Kidney (tissue), 14 donors: ENCODE data around the gene APBA1. TPM values are rescaled to one million over a fixed set of nuclear protein-coding genes. Genes with fewer than 3 reads are reported as not detected.

Source experiments
- DNase-seq, 5 donors: peaks; one replicate each; pipeline ENCODE4 v3.0.0-alpha.2; 2013 to 2020
- FAIRE-seq: peaks from 2 replicates; lab custom pipeline; 2012; peaks lifted over from hg19 to GRCh38; lab: Jason Lieb, UNC
- H3K27ac ChIP-seq, 2 donors: one replicate each; pipeline ENCODE4 v1.7.0; 2013; ENCODE audit warnings: low read depth in 2 of 2, low read length in 2 of 2, inconsistent platforms in 1 of 2
- H3K27me3 ChIP-seq: one replicate; pipeline ENCODE4 v1.7.1; 2013; ENCODE audit warnings: low read length, inconsistent platforms; ENCODE audit not compliant: control insufficient read depth, insufficient read depth
- H3K36me3 ChIP-seq, 3 donors: one replicate each; pipeline versions ENCODE4 v1.7.0 to v1.7.1; 2013; ENCODE audit warnings: low read length in 3 of 3, control low read depth in 1 of 3, inconsistent platforms in 1 of 3; ENCODE audit not compliant: insufficient read depth in 3 of 3, control insufficient read depth in 2 of 3
- H3K4me1 ChIP-seq, 3 donors: one replicate each; pipeline versions ENCODE4 v1.7.0 to v1.7.1; 2013; ENCODE audit warnings: low read length in 3 of 3, inconsistent platforms in 1 of 3, low read depth in 1 of 3; ENCODE audit not compliant: control insufficient read depth in 2 of 3, insufficient read depth in 2 of 3
- H3K4me3 ChIP-seq, 3 donors: one replicate each; pipeline versions ENCODE4 v1.7.0 to v1.8.1; 2013; ENCODE audit warnings: low read length in 3 of 3, control low read depth in 1 of 3, inconsistent platforms in 1 of 3
- H3K9ac ChIP-seq, 3 donors: one replicate each; pipeline versions ENCODE4 v1.7.0 to v1.7.1; 2013; ENCODE audit warnings: low read length in 3 of 3, control low read depth in 1 of 3, inconsistent platforms in 1 of 3
- H3K9me3 ChIP-seq, 3 donors: one replicate each; pipeline versions ENCODE4 v1.7.0 to v1.7.1; 2013; ENCODE audit warnings: low read length in 3 of 3, control low read depth in 1 of 3, inconsistent platforms in 1 of 3; ENCODE audit not compliant: control insufficient read depth in 2 of 3, insufficient read depth in 1 of 3
- CTCF ChIP-seq: IDR thresholded peaks from 3 replicates; pipeline ENCODE4 v1.5.1; 2012; ENCODE audit warnings: mild to moderate bottlenecking, moderate library complexity, borderline replicate concordance; ENCODE audit not compliant: insufficient read depth; ENCODE audit errors: extremely low read depth
- intact Hi-C: fragments of 100-400 bp; cut with DNase I; formaldehyde crosslinking; loops from one replicate; pipeline ENCODE4 v1.11.1; 2022
- polyA plus RNA-seq: library from polyadenylated mRNA; stranded (reverse); fragments of 350-450 nt; fragmentation: Illumina TruSeq; extraction: RNeasy Lipid Tissue Mini Kit (QIAGEN cat#74804); gene quantifications from one replicate; pipeline ENCODE4 v1.2.3, GENCODE V29; 2014; ENCODE audit warnings: low read depth, low replicate concordance; ENCODE audit not compliant: insufficient read depth
- total RNA-seq: library from RNA; stranded (reverse); fragmentation: NEBNext Ultra II Directional; extraction: Animal tissue kit (Norgen Biotek cat#: 25700); gene quantifications from one replicate; pipeline ENCODE4 v1.2.1, GENCODE V29; 2021
- donor health status: control.
- donor health status: control.
- donor health status: control.
- donor health status: control.
- donor health status: control.
- donor health status: DM: yes; HTN: yes; CAD: no.
- donor health status: Normal renal cell carcinoma (clear cell type).

Gene APBA1
- total and polyA plus RNA-seq, 2 donors from 2014 or later = 1.3 to 5.1 TPM

DNA sequence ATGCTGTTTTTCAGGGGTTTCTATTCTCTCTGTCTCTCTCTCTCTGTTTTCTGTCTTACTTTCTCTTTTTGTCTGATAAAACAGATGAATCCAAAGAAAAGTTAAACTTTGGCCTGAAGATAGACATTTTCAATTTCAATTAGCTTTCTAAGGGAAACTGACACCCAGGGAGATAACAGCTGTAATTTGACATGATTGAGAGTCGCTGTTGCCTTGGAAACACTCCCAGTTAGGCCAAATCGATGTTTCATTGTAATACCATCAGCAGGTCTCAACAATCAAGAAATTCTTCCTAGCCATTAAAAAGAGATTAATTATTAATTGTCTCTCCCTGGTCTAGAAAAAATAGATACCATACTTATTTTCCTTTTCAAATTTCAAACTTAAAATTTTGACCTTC lies 294.2 kb downstream of the APBA1 start:
- Histone ChIP-seq H3K27me3 (no peaks in the 10 kb centered on the region), H3K4me1 (no peaks in the 10 kb centered on the region), H3K27ac (no peak overlapping the region), H3K36me3 (no peaks in the 10 kb centered on the region), H3K9me3 (no peaks in the 10 kb centered on the region), H3K4me3 (no peak overlapping the region), H3K9ac (no peak overlapping the region)
- TF ChIP-seq CTCF = no peak
- DNase-seq (no peak), FAIRE-seq (no peak)
- intact Hi-C loops = no loop called here

Other genes starting within 250 kb of the APBA1 start
- gene PTAR1, start 87.6 kb upstream of the APBA1 start, total RNA-seq = 61.4 TPM
- gene PTAR1, start 87.6 kb upstream of the APBA1 start, polyA plus RNA-seq = 7.7 TPM
- 1.9 TPM for gene CFAP95, start 148.4 kb upstream of the APBA1 start, total RNA-seq
- gene CFAP95, start 148.4 kb upstream of the APBA1 start, polyA plus RNA-seq = 2.6 TPM